Keratinocyte (primary cell): ENCODE results near the gene DNAJC5G. TPM values are rescaled to one million over a fixed set of nuclear protein-coding genes. Genes with fewer than 3 reads are reported as not detected.

Experiments
- DNase-seq: peaks from one replicate; pipeline ENCODE4 v3.0.0-alpha.2; 2011; ENCODE audit warnings: low read depth, missing footprints, low spot score
- FAIRE-seq: peaks from 2 replicates; lab custom pipeline; 2011; peaks lifted over from hg19 to GRCh38; lab: Jason Lieb, UNC
- H2AFZ ChIP-seq: 2 replicates; pipeline ENCODE4 v1.6.0; 2012; ENCODE audit warnings: low read length, control low read depth, inconsistent platforms; ENCODE audit not compliant: control insufficient read depth
- H3K27ac ChIP-seq: 2 replicates; pipeline ENCODE4 v1.5.1; 2011; ENCODE audit warnings: low read length; ENCODE audit not compliant: control insufficient read depth, insufficient read depth
- H3K27me3 ChIP-seq: 3 replicates; pipeline ENCODE4 v1.6.0; 2011; ENCODE audit warnings: low read length; ENCODE audit not compliant: control insufficient read depth, insufficient read depth; ENCODE audit errors: extremely low read depth
- H3K36me3 ChIP-seq, 2 experiments: 2 replicates in 1 of 2; 3 replicates in 1 of 2; pipeline ENCODE4 v1.5.1; 2011; ENCODE audit warnings: low read length in 2 of 2, mild to moderate bottlenecking in 1 of 2; ENCODE audit not compliant: control insufficient read depth in 2 of 2, insufficient read depth in 2 of 2; ENCODE audit errors: extremely low read depth in 1 of 2
- H3K4me1 ChIP-seq: 3 replicates; pipeline ENCODE4 v1.5.1; 2011; ENCODE audit warnings: low read length; ENCODE audit not compliant: control insufficient read depth, insufficient read depth; ENCODE audit errors: extremely low read depth
- H3K4me2 ChIP-seq: 3 replicates; pipeline ENCODE4 v1.6.0; 2011; ENCODE audit warnings: low read depth, low read length; ENCODE audit not compliant: control insufficient read depth, insufficient read depth; ENCODE audit errors: extremely low read depth
- H3K4me3 ChIP-seq, 3 experiments: fragments of 200-600 bp in 1 of 3; sonication (generic) in 1 of 3; 2 replicates in 2 of 3; 3 replicates in 1 of 3; pipeline ENCODE4 v1.5.1; 2011 to 2016; ENCODE audit warnings: low read length in 3 of 3, mild to moderate bottlenecking in 3 of 3, control low read depth in 2 of 3, inconsistent platforms in 1 of 3, low read depth in 1 of 3, mixed read lengths in 1 of 3, mixed run types in 1 of 3, moderate library complexity in 1 of 3; ENCODE audit not compliant: control insufficient read depth in 2 of 3, insufficient read depth in 2 of 3; ENCODE audit errors: extremely low read depth in 1 of 3
- H3K79me2 ChIP-seq: 2 replicates; pipeline ENCODE4 v1.6.0; 2012; ENCODE audit warnings: low read length; ENCODE audit not compliant: control insufficient read depth, insufficient read depth
- H3K9ac ChIP-seq: 3 replicates; pipeline ENCODE4 v1.6.0; 2011; ENCODE audit warnings: low read length; ENCODE audit not compliant: control insufficient read depth, insufficient read depth; ENCODE audit errors: extremely low read depth
- H3K9me1 ChIP-seq: 3 replicates; pipeline ENCODE4 v1.6.0; 2011; ENCODE audit warnings: low read length; ENCODE audit not compliant: control insufficient read depth, insufficient read depth; ENCODE audit errors: extremely low read depth
- H3K9me3 ChIP-seq: 2 replicates; pipeline ENCODE4 v1.5.1; 2012; ENCODE audit warnings: low read depth, low read length; ENCODE audit not compliant: control insufficient read depth
- H4K20me1 ChIP-seq: 3 replicates; pipeline ENCODE4 v1.6.0; 2011; ENCODE audit warnings: low read length; ENCODE audit not compliant: control insufficient read depth, insufficient read depth; ENCODE audit errors: extremely low read depth
- EZH2 ChIP-seq: IDR thresholded peaks from one replicate; pipeline ENCODE4 v1.6.1; 2012; ENCODE audit warnings: inconsistent platforms, mild to moderate bottlenecking, low read length, moderate library complexity
- dilution Hi-C: fragments of 300-500 bp; cut with MboI; formaldehyde crosslinking; loops from one replicate; pipeline ENCODE4 v1.7.0; 2020; ENCODE audit warnings: low sequenced_read_pairs; ENCODE audit not compliant: extremely low pct_ligation_motif_present
- polyA plus RNA-seq, 5 experiments: library from polyadenylated mRNA; depleted of rRNA in 3 of 5; stranded (reverse) in 3 of 5; stranded (forward) in 1 of 5; unstranded in 1 of 5; fragments of >200 nt; gene quantifications; 1 replicate in 1 of 5; 2 replicates in 3 of 5; 3 replicates in 1 of 5; pipeline versions ENCODE4 v1.2.1 to v1.2.3, GENCODE V29; 2011 to 2012; ENCODE audit warnings: missing spikeins in 2 of 5, low read depth in 1 of 5, low replicate concordance in 1 of 5
- TF ChIP-seq, protein P1 (sequence below), 3 experiments: IDR thresholded peaks in 1 of 3; conservative IDR thresholded peaks in 1 of 3; optimal IDR thresholded peaks in 1 of 3; 2 replicates in 2 of 3; 3 replicates in 1 of 3; pipeline versions ENCODE3 to v1.5.1; 2011; ENCODE audit warnings: low read length in 3 of 3, mild to moderate bottlenecking in 3 of 3, moderate library complexity in 2 of 3, control low read depth in 1 of 3, inconsistent platforms in 1 of 3; ENCODE audit not compliant: insufficient read depth in 2 of 3; ENCODE audit errors: extremely low read depth in 1 of 3

The DNAJC5G gene
- polyA plus RNA-seq, 1 donor (not counting 4 experiments of a cell fraction or from before 2014, with no cell fraction given) = not detected

DNA sequence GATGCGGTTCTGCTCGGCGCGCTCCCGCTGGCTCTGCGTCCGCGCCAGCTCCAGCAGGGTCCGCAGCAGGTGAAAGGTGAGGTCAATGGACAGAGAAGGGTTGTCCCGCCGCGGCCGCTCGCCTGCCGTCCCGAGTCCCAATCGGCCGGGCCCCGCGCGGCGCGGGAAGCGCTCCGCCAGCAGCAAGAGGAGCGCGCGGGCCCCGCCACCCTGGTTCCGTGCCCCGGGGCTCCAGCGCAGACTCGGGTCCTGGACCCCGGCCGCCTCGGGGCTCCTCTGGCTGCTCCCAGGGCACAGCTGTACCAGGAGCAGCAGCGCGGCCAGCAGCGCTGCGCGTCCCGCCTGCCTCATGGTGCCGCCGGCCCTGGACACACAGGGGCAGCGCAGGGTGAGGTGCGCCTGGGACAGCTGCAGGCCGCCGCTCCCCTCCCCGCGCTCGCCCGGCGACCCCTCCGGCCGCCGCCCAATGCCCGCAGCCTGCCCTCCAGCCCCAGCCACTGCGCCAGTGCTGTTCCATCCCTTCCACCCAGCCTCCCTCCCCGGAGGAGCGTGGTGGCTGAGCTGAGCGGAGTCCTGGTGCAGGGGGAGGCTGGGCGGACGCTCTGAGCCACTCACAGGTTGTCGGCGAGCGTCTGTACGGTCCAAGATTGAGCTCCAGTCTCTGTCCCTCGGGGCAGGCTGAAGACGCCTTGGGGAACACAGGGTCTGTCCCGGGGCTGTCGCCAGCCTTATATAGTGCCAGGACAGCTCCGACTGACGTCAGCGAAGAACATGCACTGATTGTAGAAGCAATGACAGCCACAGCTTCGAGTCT is 32.5 kb downstream of the DNAJC5G start:
- FAIRE-seq = no peak

DNA sequence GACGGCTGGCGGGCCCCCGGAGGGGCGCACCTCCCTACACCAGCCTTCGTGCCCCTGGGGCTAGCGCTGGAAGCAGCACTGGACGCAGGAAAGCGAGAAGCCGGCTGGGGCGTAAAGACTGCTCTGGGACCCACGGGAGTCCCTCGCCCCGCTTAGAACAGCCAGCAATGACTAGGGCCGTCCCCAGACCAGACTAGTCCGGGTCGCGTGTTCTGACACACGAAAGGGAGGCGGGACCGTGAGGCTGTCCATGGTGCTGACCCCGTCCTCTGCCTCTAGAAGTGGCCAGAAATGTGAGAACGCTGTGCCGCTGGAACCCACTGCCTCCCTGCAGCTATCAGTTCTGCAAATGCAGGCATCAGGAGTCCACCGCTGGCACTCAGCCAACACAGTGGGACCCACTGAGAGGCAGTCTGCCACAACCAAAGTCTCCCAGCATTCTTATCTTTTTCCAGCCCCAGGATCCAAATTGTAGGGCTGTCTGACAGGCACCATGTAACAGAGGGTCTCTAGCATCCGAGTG is 33.2 kb downstream of the DNAJC5G start, which contains the start of gene UCN:
Gene UCN (minus strand): TSS at position 87 of the 523 bp plus-strand sequence. CDS start 550 bp downstream, outside the sequence.
- Histone ChIP-seq H3K27me3 (peaks cover 41% of the 10 kb centered on the region), H3K9me1 (no peaks in the 10 kb centered on the region), H3K4me2 (no peak within 1 kb of the TSS), H3K27ac (no peak within 1 kb of the TSS), H3K9me3 (no peaks in the 10 kb centered on the region), H3K79me2 (no peaks in the 10 kb centered on the region), H4K20me1 (peaks cover 2% of the 10 kb centered on the region), H3K36me3 (peaks cover 3 to 5% of the 10 kb centered on the region in 2 experiments), H3K4me1 (no peaks in the 10 kb centered on the region), H2AFZ (no peak within 1 kb of the TSS), H3K9ac (no peak within 1 kb of the TSS), H3K4me3 (no peak within 1 kb of the TSS)
- TF ChIP-seq, protein P1, sequence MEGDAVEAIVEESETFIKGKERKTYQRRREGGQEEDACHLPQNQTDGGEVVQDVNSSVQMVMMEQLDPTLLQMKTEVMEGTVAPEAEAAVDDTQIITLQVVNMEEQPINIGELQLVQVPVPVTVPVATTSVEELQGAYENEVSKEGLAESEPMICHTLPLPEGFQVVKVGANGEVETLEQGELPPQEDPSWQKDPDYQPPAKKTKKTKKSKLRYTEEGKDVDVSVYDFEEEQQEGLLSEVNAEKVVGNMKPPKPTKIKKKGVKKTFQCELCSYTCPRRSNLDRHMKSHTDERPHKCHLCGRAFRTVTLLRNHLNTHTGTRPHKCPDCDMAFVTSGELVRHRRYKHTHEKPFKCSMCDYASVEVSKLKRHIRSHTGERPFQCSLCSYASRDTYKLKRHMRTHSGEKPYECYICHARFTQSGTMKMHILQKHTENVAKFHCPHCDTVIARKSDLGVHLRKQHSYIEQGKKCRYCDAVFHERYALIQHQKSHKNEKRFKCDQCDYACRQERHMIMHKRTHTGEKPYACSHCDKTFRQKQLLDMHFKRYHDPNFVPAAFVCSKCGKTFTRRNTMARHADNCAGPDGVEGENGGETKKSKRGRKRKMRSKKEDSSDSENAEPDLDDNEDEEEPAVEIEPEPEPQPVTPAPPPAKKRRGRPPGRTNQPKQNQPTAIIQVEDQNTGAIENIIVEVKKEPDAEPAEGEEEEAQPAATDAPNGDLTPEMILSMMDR (optimal IDR thresholded peaks at IDR 0.05 in 1 of 3, IDR thresholded peaks at IDR 0.05 in 1 of 3, conservative IDR thresholded peaks at IDR 0.05 in 1 of 3; ENCODE audit: extremely low read depth in 1 of 3, insufficient read depth in 2 of 3, low read length in 3 of 3) = no peak
- no peak for TF ChIP-seq EZH2
- DNase-seq = no peak
- dilution Hi-C loops = no loop called here
- no peak for FAIRE-seq

More for the DNA sequence above, 32.5 kb downstream of the DNAJC5G start:
- H2AFZ ChIP-seq = no peak overlapping the region
- peak; percentile 89 for TF ChIP-seq EZH2
- TF ChIP-seq, protein P1 (optimal IDR thresholded peaks at IDR 0.05 in 1 of 3, IDR thresholded peaks at IDR 0.05 in 1 of 3, conservative IDR thresholded peaks at IDR 0.05 in 1 of 3; ENCODE audit: extremely low read depth in 1 of 3, insufficient read depth in 2 of 3, low read length in 3 of 3) = no peak
- no peaks in the 10 kb centered on the region for H3K9me3 ChIP-seq
- no peak overlapping the region for H3K4me2 ChIP-seq
- dilution Hi-C loops = no loop called here
- no peaks in the 10 kb centered on the region for H3K9me1 ChIP-seq
- H3K36me3 ChIP-seq = peaks cover 3 to 5% of the 10 kb centered on the region in 2 experiments
- H3K27me3 ChIP-seq = peaks cover 41% of the 10 kb centered on the region
- no peaks in the 10 kb centered on the region for H3K79me2 ChIP-seq
- no peak overlapping the region for H3K9ac ChIP-seq
- H4K20me1 ChIP-seq = peaks cover 2% of the 10 kb centered on the region
- no peak overlapping the region for H3K27ac ChIP-seq
- no peak for DNase-seq
- H3K4me1 ChIP-seq = no peaks in the 10 kb centered on the region
- no peak overlapping the region for H3K4me3 ChIP-seq
